Activated CD4-positive, alpha-beta T cell treated with anti-CD3 and anti-CD28 coated beads, Interleukin-2, amount 10 ng/mL, durations not matched to agents 7 days and 5 days (primary cell): ENCODE data around the gene NEUROG1. TPM values are rescaled to one million over a fixed set of nuclear protein-coding genes. Genes with fewer than 3 reads are reported as not detected.

ENCODE experiments used
- CTCF ChIA-PET: fragments of 350-600 bp; sonication (Branson Sonifier 250); formaldehyde crosslinking; loops from one replicate; lab custom pipeline; 2021; ENCODE audit warnings: antibody characterized with exemption; lab: Charles Lee
- POLR2A ChIA-PET: fragments of 350-600 bp; sonication (Branson Sonifier 250); formaldehyde crosslinking; loops from one replicate; lab custom pipeline; 2021; ENCODE audit warnings: antibody characterized with exemption; lab: Charles Lee
- DNase-seq: peaks from one replicate; pipeline ENCODE4 v3.0.0-alpha.2; 2020
- H3K27ac Mint-ChIP-seq: one replicate; pipeline ENCODE4 v1.8.0; 2021; ENCODE audit warnings: mild to moderate bottlenecking, moderate library complexity, mixed read lengths
- H3K27me3 Mint-ChIP-seq: one replicate; pipeline ENCODE4 v1.8.0; 2021; ENCODE audit warnings: mixed read lengths
- H3K36me3 Mint-ChIP-seq: one replicate; pipeline ENCODE4 v1.8.0; 2021; ENCODE audit warnings: low read depth, mixed read lengths
- H3K4me1 Mint-ChIP-seq: one replicate; pipeline ENCODE4 v1.8.0; 2021; ENCODE audit warnings: mixed read lengths
- H3K4me3 Mint-ChIP-seq: one replicate; pipeline ENCODE4 v1.8.0; 2021; ENCODE audit warnings: mild to moderate bottlenecking, moderate library complexity, mixed read lengths
- H3K9me3 Mint-ChIP-seq: one replicate; pipeline ENCODE4 v1.8.0; 2021; ENCODE audit warnings: mixed read lengths
- total RNA-seq, 2 experiments: library from RNA; stranded (reverse); gene quantifications; one replicate each; pipeline ENCODE4 v1.2.3, GENCODE V29; 2021

Gene NEUROG1
- total RNA-seq, 2 experiments from 2014 or later = not detected

DNA sequence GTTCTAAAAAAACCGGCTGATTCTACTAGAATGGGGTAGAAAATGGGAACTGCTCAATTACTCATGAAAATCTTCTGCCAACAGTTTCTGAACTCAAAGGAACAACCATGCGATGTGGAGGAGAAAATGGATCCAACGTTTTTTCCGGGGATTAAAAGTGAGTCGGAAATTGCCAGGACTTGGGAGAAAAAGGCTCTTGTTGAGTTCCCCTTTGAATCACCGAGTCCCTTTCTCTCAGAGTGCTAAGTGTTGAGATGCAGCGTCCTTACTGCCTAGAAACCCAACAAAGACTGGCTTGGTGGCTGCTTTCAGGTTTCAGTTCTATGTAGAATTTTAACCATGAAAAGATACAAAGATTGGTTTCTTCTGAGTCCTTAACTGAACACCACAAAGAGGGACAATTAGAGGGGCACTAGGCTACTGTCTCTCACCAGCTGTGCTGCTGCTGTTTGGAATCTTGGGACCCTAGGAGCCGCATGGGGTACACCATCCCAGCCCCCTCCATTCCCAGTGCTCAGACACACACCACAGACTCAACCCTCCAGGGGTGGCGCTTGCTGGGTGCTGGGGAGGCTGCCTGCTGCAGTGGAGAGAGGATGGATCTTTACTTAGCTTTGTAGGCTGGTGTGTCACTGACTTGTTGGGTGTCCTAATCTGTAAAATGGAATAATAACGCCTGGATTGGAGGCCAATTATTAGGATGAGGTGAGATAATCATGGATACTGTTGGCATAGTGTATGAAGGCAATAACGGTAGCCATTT, 21.5 kb upstream of the NEUROG1 start:
- ChIA-PET POLR2A (no interaction called here), CTCF (interaction anchor here (1.4 kb wide), 1 partner anchor 9 kb away, joined by 5 read pairs; no protein-coding TSS in a partner anchor)
- Mint-ChIP-seq H3K4me1 (no peaks in the 10 kb centered on the region), H3K27me3 (peaks cover 29% of the 10 kb centered on the region), H3K27ac (no peak overlapping the region), H3K9me3 (no peaks in the 10 kb centered on the region), H3K36me3 (no peaks in the 10 kb centered on the region), H3K4me3 (no peak overlapping the region)
- DNase-seq = no peak

DNA sequence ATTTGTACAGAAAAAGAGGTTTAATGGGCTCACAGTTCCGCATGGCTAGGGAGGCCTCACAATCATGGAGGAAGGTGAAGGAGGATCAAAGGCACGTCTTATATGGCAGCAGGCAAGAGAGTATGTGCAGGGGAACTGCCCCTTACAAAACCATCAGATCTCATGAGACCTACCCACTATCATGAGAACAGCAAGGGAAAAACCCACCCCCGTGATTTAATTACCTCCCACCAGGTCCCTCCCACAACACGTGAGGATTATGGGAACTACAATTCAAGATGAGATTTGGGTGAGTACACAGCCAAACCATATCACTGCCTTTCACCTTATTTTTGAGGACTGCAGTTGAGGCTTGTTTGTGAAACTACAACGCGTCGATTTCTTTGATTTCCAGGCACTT, 20.9 kb upstream of the NEUROG1 start:
- H3K36me3 Mint-ChIP-seq = no peaks in the 10 kb centered on the region
- no peaks in the 10 kb centered on the region for H3K4me1 Mint-ChIP-seq
- H3K27me3 Mint-ChIP-seq = peaks cover 34% of the 10 kb centered on the region
- H3K9me3 Mint-ChIP-seq = no peaks in the 10 kb centered on the region
- ChIA-PET CTCF (interaction anchor here (1.0 to 10.2 kb wide), 2 partner anchors 10 to 92 kb away, joined by 6 to 80 read pairs; no protein-coding TSS in a partner anchor), POLR2A (no interaction called here)
- no peak overlapping the region for H3K27ac Mint-ChIP-seq
- H3K4me3 Mint-ChIP-seq = no peak overlapping the region
- no peak for DNase-seq

- H3K4me3 Mint-ChIP-seq = no peak overlapping the region
- POLR2A ChIA-PET = no interaction called here
- CTCF ChIA-PET = interaction anchor here (0.7 to 10.2 kb wide), 3 partner anchors 11 to 243 kb away, joined by 3 to 80 read pairs (median 6); no protein-coding TSS in a partner anchor
- DNase-seq = no peak
- no peaks in the 10 kb centered on the region for H3K9me3 Mint-ChIP-seq
- H3K4me1 Mint-ChIP-seq = no peaks in the 10 kb centered on the region
- H3K27me3 Mint-ChIP-seq = peaks cover 32% of the 10 kb centered on the region
- H3K36me3 Mint-ChIP-seq = no peaks in the 10 kb centered on the region
- H3K27ac Mint-ChIP-seq = no peak overlapping the region
Observed at GRCh38 chr5:135555530-135555929, 19.8 kb upstream of the NEUROG1 start.

- Mint-ChIP-seq H3K4me3 (no peak overlapping the region), H3K4me1 (no peaks in the 10 kb centered on the region), H3K27ac (no peak overlapping the region), H3K27me3 (peaks cover 43% of the 10 kb centered on the region), H3K36me3 (no peaks in the 10 kb centered on the region), H3K9me3 (no peaks in the 10 kb centered on the region)
- no peak for DNase-seq
- ChIA-PET POLR2A (no interaction called here), CTCF (interaction anchor here (0.7 to 10.2 kb wide), 2 partner anchors 89 to 93 kb away, joined by 3 to 80 read pairs; no protein-coding TSS in a partner anchor)
Observed at GRCh38 chr5:135553688-135554462, 18.1 kb upstream of the NEUROG1 start.

DNA sequence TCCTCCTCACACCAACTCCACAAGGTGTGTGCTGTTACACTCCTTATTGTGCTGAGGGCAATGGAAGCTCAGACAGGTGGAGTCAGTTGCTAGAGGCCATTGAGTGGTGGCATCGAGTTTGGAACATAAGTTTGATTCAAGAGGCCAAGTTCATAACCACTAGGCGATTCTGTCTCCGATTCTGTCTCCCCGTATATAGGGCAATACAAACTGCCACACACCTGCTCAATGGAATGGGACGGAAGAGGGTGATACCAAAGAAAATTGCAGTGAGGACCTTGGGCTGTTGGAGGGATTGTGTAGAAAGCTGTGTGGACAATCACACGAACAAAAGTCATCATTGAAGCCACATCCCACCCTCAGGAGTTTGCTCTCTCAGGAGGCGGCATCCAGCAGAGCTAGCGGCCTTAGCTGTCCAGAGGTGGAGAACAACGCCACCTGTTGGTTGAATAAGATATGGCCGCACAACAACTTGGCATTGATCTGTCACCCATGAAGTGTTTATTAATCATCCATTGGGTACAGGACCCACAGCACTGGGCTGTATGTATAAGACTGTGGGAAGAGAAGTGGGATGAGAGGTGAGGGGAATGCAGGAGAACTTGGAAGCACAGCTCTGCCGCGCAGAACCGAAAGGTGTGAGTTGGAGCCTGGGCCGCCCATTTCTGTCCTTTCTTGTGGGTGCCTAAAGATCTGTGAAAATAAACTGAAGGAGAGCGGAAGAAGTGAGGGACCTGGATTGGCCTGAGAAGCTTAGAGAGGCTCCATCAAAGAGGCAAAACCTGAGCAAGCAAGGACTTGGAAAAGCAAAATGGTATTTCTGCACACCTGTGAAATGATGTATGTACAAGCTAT, 16.1 kb upstream of the NEUROG1 start:
- Mint-ChIP-seq H3K9me3 (no peaks in the 10 kb centered on the region), H3K27me3 (peaks cover 56% of the 10 kb centered on the region), H3K36me3 (no peaks in the 10 kb centered on the region), H3K27ac (no peak overlapping the region), H3K4me3 (no peak overlapping the region), H3K4me1 (no peaks in the 10 kb centered on the region)
- CTCF ChIA-PET = interaction anchor here (0.9 to 10.2 kb wide), 16 partner anchors 9 to 283 kb away, joined by 3 to 80 read pairs (median 3); partner anchors contain the start of gene SLC25A48
- peak; percentile 71 for DNase-seq
- POLR2A ChIA-PET = no interaction called here

GRCh38 chr5:135549413-135549812, 13.6 kb upstream of the NEUROG1 start:
- POLR2A ChIA-PET = no interaction called here
- no peaks in the 10 kb centered on the region for H3K9me3 Mint-ChIP-seq
- CTCF ChIA-PET = interaction anchor here (1.5 to 10.2 kb wide), 3 partner anchors 12 to 85 kb away, joined by 4 to 80 read pairs (median 6); no protein-coding TSS in a partner anchor
- no peak overlapping the region for H3K27ac Mint-ChIP-seq
- no peak overlapping the region for H3K4me3 Mint-ChIP-seq
- H3K4me1 Mint-ChIP-seq = peaks cover 5% of the 10 kb centered on the region
- H3K27me3 Mint-ChIP-seq = peaks cover 67% of the 10 kb centered on the region
- no peak for DNase-seq
- H3K36me3 Mint-ChIP-seq = no peaks in the 10 kb centered on the region

DNA sequence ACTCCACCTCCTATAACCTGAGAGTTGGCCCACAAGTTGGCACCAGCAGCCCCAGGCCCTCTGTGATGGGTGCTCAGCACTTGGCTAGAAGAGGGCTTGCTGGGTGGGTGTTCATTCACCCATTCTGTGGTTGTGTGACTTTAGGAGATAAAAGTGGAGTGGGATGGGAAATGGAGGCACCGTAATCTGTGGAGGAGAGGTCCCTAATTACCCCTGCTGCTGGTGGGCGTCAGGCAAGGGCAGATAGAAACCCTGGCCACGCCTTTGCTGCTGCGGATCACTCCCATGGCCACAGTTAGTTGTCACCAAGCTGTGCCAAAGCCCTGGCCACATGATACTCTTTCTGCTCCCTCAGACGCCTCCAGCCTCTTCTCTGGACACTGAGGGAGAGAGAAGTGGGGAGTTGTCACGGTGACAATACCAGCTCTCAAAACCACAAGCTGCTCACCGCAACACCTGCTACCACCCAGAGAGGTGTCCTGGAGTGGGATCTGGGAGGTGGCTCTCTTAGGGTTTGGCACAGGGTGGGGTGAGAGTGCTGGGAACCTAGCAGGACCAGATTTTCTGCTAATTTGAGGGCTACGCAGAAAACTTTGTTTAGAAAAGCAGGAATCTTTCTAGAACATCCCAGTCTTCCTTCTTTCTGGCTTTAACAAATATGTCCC, 12.0 kb upstream of the NEUROG1 start:
- peaks cover 16% of the 10 kb centered on the region for H3K4me1 Mint-ChIP-seq
- DNase-seq = no peak
- no peak overlapping the region for H3K27ac Mint-ChIP-seq
- ChIA-PET CTCF (interaction anchor here (10.2 kb wide), 1 partner anchor 83 kb away, joined by 80 read pairs; no protein-coding TSS in a partner anchor), POLR2A (no interaction called here)
- H3K36me3 Mint-ChIP-seq = peaks cover 3% of the 10 kb centered on the region
- peaks cover 73% of the 10 kb centered on the region for H3K27me3 Mint-ChIP-seq
- no peaks in the 10 kb centered on the region for H3K9me3 Mint-ChIP-seq
- no peak overlapping the region for H3K4me3 Mint-ChIP-seq

GRCh38 chr5:135546912-135547311, 11.1 kb upstream of the NEUROG1 start:
- Mint-ChIP-seq H3K4me3 (no peak overlapping the region), H3K4me1 (peaks cover 16% of the 10 kb centered on the region), H3K36me3 (peaks cover 3% of the 10 kb centered on the region), H3K27ac (no peak overlapping the region), H3K9me3 (no peaks in the 10 kb centered on the region), H3K27me3 (peaks cover 78% of the 10 kb centered on the region)
- ChIA-PET POLR2A (no interaction called here), CTCF (interaction anchor here (10.2 kb wide), 1 partner anchor 82 kb away, joined by 80 read pairs; no protein-coding TSS in a partner anchor)
- no peak for DNase-seq

DNA sequence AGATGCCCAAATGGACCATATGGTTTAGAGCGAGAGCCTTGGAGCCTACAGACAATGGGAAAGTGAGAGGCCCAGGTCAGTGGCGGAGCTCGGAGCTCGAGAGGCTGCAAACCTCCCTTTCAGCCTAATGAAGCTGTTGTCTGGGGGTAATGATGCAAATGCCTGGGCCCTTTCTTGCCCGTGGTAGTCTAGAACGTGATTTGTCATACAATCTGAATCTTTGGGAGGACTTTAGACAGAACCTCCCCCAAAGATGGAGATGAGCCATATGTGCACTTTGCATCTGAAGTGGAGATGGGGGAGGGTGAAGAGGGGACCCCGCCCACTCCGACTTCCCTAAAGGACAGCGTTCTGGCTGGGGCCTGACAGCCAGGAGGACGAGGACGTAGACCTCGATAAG, 10.3 kb upstream of the NEUROG1 start:
- Mint-ChIP-seq H3K27me3 (peaks cover 83% of the 10 kb centered on the region), H3K27ac (no peak overlapping the region), H3K36me3 (peaks cover 3% of the 10 kb centered on the region), H3K9me3 (no peaks in the 10 kb centered on the region), H3K4me3 (no peak overlapping the region), H3K4me1 (peaks cover 16% of the 10 kb centered on the region)
- ChIA-PET CTCF (interaction anchor here (10.2 kb wide), 1 partner anchor 81 kb away, joined by 80 read pairs; no protein-coding TSS in a partner anchor), POLR2A (no interaction called here)
- DNase-seq = no peak

DNA sequence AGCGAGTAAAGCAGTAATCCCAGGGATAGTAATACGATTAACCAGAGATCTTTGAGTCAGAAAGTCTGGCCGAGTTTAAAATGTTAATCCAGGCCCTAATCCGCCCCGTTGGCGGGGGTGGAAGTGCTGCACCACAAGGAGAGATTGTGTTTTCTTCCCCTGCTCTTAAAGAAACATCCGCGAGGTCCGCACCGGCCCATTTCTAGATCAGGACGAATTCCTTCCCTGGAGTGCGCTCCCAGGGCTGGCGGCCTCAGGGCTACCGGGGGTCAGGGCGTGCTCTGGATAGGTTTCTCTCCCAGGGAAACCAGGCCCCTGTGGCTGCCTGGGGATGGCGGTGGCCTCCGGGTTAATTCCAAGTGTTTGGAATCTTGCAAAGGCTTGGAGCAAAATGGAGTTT, 9.3 kb upstream of the NEUROG1 start:
- POLR2A ChIA-PET = no interaction called here
- no peak overlapping the region for H3K4me3 Mint-ChIP-seq

GRCh38 chr5:135543485-135544304, 7.9 kb upstream of the NEUROG1 start:
- Mint-ChIP-seq H3K27ac (peak overlapping the region; percentile 65), H3K4me1 (peaks cover 16% of the 10 kb centered on the region), H3K36me3 (peaks cover 3% of the 10 kb centered on the region), H3K4me3 (peak overlapping the region; percentile 80), H3K27me3 (peaks cover 89% of the 10 kb centered on the region), H3K9me3 (no peaks in the 10 kb centered on the region)
- DNase-seq = no peak
- ChIA-PET CTCF (interaction anchor here (0.9 kb wide), 1 partner anchor 8 kb away, joined by 3 read pairs; no protein-coding TSS in a partner anchor), POLR2A (no interaction called here)

More for the DNA sequence above, 9.3 kb upstream of the NEUROG1 start:
- CTCF ChIA-PET = interaction anchor here (1.5 kb wide), 1 partner anchor 79 kb away, joined by 3 read pairs; no protein-coding TSS in a partner anchor
- peaks cover 3% of the 10 kb centered on the region for H3K36me3 Mint-ChIP-seq
- H3K27ac Mint-ChIP-seq = no peak overlapping the region
- H3K27me3 Mint-ChIP-seq = peaks cover 91% of the 10 kb centered on the region
- no peak for DNase-seq
- no peaks in the 10 kb centered on the region for H3K9me3 Mint-ChIP-seq
- H3K4me1 Mint-ChIP-seq = peaks cover 16% of the 10 kb centered on the region
